UCSD-AML1 (cell line): ENCODE measurements around the gene SMAD3.
A peak's percentile ranks its signal among the peaks of the same experiment; 100 is the strongest.

Experiments used
- DNase-seq: peaks from one replicate; lab custom pipeline; 2025; ENCODE audit not compliant: unreplicated experiment; lab: John Stamatoyannopoulos, UW

SMAD3 gene

DNA sequence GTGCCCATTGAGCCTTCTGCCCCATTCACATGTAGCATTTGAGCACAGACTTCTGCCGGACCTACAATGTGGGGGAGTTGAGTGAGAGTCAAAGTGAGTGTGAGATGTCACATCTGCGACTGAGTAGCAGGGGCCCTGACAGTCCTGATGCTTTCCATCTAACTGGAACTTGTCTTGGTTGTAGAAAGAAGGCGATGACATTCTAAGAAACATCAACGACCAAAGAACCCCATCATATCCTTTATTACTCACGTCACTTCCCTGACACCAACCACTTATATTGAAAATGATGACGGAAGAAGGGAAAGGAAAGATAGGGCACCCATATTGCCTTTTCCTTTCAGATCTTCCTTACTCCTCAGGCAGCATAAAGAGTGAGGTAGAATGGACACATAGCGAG is 30.5 kb downstream of the SMAD3 start:
- DNase-seq: no peak

DNA sequence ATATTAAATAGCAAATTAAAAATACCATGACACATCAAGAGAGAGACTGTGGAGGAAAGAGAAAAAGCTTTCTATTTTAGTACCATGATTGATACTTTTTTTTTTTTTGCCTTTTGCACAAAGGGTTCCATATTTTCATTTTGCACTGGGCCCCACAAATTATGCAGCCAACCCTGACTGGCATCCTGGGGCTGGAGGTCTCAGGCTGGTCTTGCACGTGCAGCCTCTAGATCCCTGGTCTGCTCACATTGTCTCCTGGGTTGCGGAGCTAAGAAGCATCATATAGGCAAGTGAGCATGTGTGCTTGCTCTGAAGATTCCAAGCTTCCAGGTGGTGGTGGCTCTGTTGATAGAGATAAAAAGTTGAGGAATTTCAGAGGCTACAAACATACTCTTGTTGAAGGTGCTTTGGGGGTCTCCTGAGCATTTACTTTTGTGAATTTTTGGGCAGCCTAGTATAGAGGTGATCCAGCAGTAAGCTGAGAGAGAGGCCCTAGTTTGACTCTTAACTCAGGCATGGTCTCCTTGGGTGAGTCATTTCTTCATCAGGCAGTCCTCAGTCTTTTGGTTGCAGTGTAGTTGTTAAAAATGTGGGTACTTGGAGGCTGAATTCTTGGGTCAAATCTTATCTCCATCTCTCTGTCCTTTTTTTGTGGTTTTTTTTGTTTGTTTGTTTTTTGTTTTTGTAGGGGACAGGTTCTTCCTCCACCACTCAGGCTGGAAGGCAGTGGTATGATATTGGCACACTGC is 31.3 kb downstream of the SMAD3 start:
- DNase-seq: no peak

DNA sequence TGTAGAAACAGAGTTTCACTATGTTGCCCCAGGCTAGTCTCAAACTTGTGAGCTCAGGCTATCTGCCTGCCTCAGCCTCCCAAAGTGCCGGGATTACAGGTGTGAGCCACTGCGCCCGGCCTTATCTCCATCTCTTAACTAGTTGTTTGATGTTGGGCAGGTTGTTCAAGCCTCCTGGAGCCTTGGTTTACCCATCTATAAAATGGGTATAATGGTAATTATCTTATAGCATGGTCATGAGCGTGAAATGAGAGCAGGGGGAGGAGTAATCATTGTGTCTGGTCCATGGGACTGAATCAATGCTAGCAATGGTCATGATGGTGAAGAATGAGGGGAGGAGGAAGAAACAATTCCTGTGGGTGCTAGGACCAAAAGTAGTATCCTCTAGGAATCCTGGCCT is 32.0 kb downstream of the SMAD3 start:
- DNase-seq: no peak

DNA sequence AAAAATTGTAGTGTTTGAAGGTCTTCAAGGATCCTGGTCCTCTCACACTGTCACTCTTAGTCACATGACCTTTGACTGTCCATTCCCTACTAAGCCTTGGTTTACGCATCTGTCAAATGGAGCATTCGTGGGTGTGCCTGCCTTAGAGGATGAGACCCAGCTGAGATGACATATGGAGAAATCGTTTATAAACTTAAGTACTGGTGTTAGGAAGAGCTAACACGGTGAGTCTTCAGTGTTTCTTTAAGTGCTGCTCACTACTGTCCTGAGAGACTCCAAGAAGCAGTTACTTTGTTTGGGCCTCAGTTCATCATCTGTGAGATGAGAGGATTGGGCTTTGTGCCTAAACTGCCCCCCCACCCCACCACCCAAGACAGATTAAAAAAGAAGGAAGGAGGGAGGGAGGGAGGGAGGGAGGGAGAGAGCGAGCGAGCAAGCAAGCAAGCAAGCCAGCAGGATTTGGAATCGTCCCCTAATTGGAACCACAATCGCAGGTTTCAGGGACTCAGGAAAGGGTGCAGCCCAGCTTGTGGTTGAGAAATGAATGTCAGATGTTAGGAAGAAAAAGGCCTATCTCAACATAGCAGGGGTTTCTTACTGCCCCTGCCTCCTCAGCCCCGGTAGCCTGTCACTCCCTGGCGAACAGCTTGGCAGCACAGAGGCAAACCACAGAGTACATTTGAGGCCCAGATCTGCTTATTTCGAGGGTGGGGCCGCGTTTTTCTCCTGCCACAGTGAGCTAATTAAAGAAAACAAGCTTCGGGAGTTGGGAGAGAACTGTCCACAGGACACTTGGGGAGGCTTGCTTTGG is 32.7 kb downstream of the SMAD3 start:
- peak; percentile 80 for DNase-seq

- no peak for DNase-seq
Observed at GRCh38 chr15:67098768-67099282, 33.4 kb downstream of the SMAD3 start.

GRCh38 chr15:67100124-67100791 is 34.9 kb downstream of the SMAD3 start:
- no peak for DNase-seq

- no peak for DNase-seq
Observed at GRCh38 chr15:67100801-67101581, 35.6 kb downstream of the SMAD3 start.

DNA sequence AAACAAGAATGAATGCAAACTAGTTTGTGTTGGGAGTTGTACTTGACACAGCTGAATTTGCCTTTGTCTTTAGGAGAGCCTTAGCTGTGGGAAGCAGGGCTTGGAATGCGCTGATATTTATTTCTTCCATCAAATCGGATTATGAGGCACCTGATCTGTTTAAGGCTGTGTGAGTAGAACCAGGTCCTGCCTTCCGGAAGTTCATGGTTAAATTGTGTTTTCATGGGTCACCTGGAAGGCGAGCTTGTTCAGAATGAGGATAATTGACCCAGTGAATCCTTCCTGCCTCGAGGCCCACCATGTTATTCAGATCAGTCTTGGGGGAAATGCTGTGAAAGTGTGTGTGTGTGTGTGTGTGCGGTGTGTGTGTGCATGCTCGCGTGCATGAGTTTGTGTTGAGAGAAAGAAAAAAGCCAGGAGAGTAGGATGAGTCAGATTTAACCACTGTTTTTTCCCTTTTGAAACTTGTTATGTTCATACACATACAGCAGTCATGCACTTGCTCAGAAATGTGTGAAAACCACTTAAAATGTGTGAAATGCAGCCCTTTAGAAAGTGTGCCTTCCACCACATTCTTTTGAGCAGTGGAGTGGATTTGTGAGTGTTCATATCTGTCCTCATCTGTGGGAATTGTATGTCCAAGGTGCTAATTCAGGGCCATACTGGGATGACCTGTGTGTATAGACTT is 36.7 kb downstream of the SMAD3 start:
- no peak for DNase-seq

GRCh38 chr15:67102599-67102929 is 37.2 kb downstream of the SMAD3 start:
- no peak for DNase-seq

DNA sequence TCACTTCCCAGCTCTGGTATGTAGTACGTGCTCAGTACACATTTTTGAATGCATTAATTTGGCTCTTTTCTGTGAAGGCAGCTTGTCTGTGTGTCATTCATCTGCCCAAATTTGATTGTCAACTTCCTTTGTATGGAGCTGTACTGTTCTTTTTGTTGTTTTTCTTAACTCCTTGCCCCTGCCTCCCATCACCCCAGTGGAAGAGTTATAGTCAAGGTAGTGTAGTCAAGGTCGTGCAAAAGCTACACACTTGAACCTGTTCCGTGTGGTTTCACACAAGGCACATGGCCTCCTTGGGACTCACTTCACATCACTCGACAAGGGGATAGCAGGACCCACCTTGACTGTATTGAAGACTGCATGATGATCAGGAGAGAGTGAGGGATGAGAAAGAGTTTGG is 37.6 kb downstream of the SMAD3 start:
- no peak for DNase-seq

DNA sequence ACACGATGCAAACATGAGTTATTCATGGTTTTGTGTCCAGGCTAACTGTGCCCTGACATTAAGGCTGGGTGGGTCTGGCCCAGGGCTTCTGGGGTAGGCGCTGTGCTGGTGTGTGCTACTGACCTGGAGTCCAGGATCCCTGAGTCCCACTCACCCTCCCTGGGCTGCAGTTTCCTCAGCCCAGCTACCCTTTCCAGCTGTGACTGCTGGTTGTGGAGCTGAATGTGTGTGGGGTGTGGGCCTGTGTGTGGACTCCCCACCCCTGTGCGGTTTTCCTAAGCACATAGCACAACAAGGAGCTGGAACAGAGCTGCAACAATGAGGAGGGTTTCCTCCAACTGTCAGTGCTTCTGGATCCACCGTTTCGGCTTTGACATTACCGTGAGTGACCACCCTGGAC is 38.0 kb downstream of the SMAD3 start:
- peak; percentile 48 for DNase-seq

DNA sequence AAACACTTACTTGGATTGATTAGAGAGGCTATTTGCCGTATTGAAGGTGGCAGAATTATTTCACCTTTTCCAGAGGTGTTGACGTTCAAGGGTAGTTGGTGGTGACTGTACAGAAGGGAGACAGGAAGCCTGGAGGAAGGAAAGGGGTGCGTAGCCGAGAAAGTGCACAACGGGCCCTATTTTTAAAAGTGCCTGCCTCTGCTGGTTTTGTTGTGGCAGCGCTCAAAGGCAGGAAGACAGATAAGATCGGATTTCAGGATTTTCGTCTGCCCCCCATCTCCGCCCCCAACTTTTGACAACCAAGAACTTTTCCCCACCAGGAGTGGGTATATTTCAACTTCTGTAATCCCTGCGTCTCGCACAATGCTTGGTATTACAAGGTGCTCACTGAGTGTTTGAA is 38.5 kb downstream of the SMAD3 start:
- peak; percentile 56 for DNase-seq

DNA sequence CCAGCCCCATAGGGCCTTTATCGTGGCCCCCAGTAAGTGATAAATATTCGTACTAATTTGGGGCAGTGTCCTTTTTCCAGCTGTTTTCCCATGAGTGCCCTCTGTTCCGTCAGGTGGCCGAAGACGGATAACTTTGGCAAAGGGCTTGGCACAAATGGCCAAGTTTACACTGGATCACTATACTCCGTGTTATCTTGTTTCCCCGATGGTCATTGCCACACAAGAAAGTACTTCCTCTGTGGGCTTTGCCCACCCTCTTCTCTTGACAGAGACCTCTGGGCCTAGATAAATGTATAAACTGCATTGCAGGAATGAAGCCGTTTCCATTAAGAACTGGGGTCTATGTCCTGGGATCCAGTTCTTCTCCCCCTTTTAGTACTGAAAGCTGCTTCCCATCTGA is 39.1 kb downstream of the SMAD3 start:
- no peak for DNase-seq

DNA sequence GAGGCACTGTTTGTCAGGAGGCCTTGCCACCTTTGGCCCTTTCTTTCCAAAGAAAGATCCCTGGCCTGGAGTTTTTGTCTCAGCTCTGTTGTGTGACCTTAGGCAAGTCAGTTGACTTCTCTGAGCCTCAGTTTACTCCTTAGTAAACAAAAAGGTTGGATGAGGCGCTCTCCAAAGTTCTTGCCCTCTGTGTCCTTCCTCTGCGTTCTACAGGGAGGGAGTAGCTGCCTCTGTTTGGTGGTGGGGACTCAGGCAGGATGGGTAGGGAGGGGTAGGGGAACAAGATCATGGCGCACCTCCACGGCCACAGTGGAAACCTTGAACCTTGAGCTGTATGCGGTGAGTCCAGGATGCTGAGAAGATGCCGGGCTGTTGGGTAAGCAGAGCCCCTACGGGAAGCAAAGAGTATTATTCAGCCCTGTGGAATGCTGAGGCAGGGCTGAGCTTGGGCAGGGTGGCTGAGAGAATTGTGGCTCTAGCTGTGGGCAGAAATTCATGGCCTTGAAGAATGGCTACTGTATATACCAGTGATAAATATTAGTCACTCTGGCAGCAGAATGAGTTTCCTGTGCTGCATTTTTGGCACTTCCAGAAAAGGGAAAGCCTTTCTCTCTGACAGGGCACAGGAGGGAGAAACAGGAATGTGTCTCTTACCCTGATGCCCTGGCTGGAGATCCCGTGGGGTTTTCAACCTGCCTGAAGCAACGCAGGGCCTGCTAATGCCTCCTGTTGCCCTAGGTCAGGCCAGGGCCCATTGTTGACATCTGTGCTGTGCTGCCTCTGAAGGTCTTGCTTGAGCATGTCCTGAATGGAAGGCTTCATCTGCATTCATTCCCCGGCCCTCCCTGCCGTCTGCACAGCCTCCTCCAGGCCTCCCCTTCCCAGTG is 39.9 kb downstream of the SMAD3 start:
- no peak for DNase-seq

DNA sequence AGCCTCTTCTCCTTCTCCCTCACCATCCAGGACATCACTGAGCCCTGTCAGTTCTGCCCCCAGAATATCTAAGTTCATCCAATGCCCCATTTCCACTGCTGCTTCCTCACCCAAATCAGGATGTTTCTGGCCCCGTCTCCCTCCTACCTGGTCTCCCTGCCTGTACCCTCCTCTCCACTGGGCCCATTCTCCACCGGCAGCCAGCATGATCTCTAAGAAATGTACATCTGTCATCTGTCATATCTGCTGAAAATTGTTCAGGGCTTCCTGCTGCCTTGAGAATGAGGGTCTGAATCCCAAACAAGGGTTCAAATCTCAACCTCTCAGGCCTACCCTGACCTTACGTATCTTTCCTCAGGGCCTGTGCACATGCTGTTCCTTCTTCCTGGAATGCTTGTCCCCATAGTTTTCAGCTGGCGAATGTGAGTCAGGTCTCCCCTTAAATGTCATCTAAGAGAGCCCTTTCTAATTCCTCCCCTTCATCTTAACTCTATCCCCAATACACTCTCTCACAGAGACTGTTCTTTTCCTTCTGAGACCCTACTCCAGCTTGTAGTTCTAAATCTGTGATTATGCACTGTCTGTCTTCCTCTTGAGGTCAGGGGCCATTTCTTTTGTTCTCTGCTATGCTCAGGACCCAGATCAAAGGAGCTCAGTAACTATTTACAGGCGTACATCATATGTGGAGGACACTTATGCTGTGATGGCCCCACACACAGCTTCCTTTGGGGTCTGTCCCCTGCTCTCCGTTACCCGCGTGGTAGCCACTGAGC is 40.8 kb downstream of the SMAD3 start:
- DNase-seq: no peak

DNA sequence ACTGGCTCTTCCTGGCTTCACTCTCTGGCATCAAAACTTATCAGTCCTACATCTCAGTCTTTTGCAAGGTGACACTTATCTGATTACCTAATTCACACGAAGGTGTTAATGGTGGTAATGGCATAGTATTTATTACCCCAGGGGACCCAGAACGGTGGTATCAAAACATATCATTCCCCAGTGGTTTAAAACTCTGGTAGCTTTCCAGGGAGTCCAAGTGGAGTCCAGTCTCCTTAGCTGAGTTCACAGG is 41.3 kb downstream of the SMAD3 start:
- no peak for DNase-seq

- no peak for DNase-seq
Observed at GRCh38 chr15:67107014-67107812, 41.8 kb downstream of the SMAD3 start.
